H1 (cell line): ENCODE data around the gene HOMER1. TPM values are rescaled to one million over a fixed set of nuclear protein-coding genes. Genes with fewer than 3 reads are reported as not detected.

Experiments used
- CTCF ChIA-PET: fragments of 300-600 bp; sonication (Branson Sonifier 250); formaldehyde crosslinking; loops from one replicate; lab custom pipeline; 2021; ENCODE audit not compliant: partially characterized antibody; lab: Charles Lee
- POLR2A ChIA-PET: fragments of 300-600 bp; sonication (Branson Sonifier 250); formaldehyde crosslinking; loops from one replicate; lab custom pipeline; 2021; ENCODE audit warnings: inconsistent platforms; ENCODE audit not compliant: partially characterized antibody; lab: Charles Lee
- DNase-seq, 2 experiments: peaks; one replicate each; pipeline versions ENCODE4 v3.0.0 to v3.0.0-alpha.2; 2010 to 2022; ENCODE audit warnings: low spot score in 2 of 2, low read depth in 1 of 2, mixed read lengths in 1 of 2
- FAIRE-seq: peaks from 2 replicates; lab custom pipeline; 2011; peaks lifted over from hg19 to GRCh38; lab: Jason Lieb, UNC
- H2AFZ ChIP-seq: 2 replicates; pipeline ENCODE4 v1.8.1; 2012; ENCODE audit warnings: low read length, inconsistent platforms
- H2AK5ac ChIP-seq: 2 replicates; pipeline ENCODE4 v1.6.1; 2013; ENCODE audit warnings: low read depth, low read length
- H2BK120ac ChIP-seq: replicated peaks from 2 replicates; pipeline ENCODE3; 2013; ENCODE audit warnings: low read depth, low read length, inconsistent platforms
- H2BK12ac ChIP-seq: 2 replicates; pipeline ENCODE4 v1.6.1; 2013; ENCODE audit warnings: low read depth, low read length
- H2BK15ac ChIP-seq: 2 replicates; pipeline ENCODE4 v1.6.1; 2013; ENCODE audit warnings: low read length
- H2BK20ac ChIP-seq: 2 replicates; pipeline ENCODE4 v1.6.1; 2013; ENCODE audit warnings: low read length
- H2BK5ac ChIP-seq: 2 replicates; pipeline ENCODE4 v1.6.1; 2013; ENCODE audit warnings: low read depth, low read length
- H3K14ac ChIP-seq: 2 replicates; pipeline ENCODE4 v1.6.1; 2013; ENCODE audit warnings: inconsistent platforms; ENCODE audit not compliant: insufficient read length
- H3K18ac ChIP-seq: 2 replicates; pipeline ENCODE4 v1.6.1; 2013; ENCODE audit warnings: low read length; ENCODE audit errors: extremely low read depth
- H3K23ac ChIP-seq: 2 replicates; pipeline ENCODE4 v1.6.1; 2013; ENCODE audit warnings: inconsistent platforms; ENCODE audit not compliant: insufficient read length
- H3K23me2 ChIP-seq: 2 replicates; pipeline ENCODE4 v1.6.1; 2013; ENCODE audit warnings: low read depth, low read length
- H3K27ac ChIP-seq: 2 replicates; pipeline ENCODE4 v1.6.1; 2011; ENCODE audit warnings: low read depth, low read length, inconsistent platforms
- H3K27me3 ChIP-seq, 4 experiments: replicated peaks in 1 of 4; 1 replicate in 1 of 4; 2 replicates in 3 of 4; pipeline versions ENCODE4 v1.6.1 to v1.8.1; 2011 to 2013; ENCODE audit warnings: low read length in 3 of 4, mild to moderate bottlenecking in 3 of 4, inconsistent platforms in 2 of 4, mixed read lengths in 2 of 4, moderate library complexity in 1 of 4; ENCODE audit not compliant: control insufficient read depth in 3 of 4, insufficient read depth in 3 of 4; ENCODE audit errors: extremely low read depth in 1 of 4
- H3K36me3 ChIP-seq, 4 experiments: 2 replicates each; pipeline versions ENCODE4 v1.6.1 to v1.8.1; 2011 to 2013; ENCODE audit warnings: mild to moderate bottlenecking in 4 of 4, low read length in 3 of 4, moderate library complexity in 2 of 4, control low read depth in 1 of 4, inconsistent platforms in 1 of 4; ENCODE audit not compliant: insufficient read depth in 4 of 4, control insufficient read depth in 2 of 4
- H3K4ac ChIP-seq: replicated peaks from 2 replicates; pipeline ENCODE3; 2013; ENCODE audit warnings: low read length, low read depth, mixed read lengths, inconsistent platforms; ENCODE audit not compliant: insufficient read length
- H3K4me1 ChIP-seq, 4 experiments: replicated peaks in 1 of 4; 1 replicate in 1 of 4; 2 replicates in 3 of 4; pipeline versions ENCODE4 v1.6.1 to v1.8.1; 2011 to 2013; ENCODE audit warnings: low read length in 3 of 4, inconsistent platforms in 2 of 4, mixed read lengths in 1 of 4; ENCODE audit not compliant: insufficient read depth in 4 of 4, control insufficient read depth in 3 of 4
- H3K4me2 ChIP-seq, 2 experiments: 2 replicates each; pipeline versions ENCODE4 v1.6.1 to v1.8.1; 2011 to 2013; ENCODE audit warnings: low read depth in 2 of 2, low read length in 2 of 2, control low read depth in 1 of 2, inconsistent platforms in 1 of 2, mild to moderate bottlenecking in 1 of 2; ENCODE audit not compliant: insufficient read depth in 1 of 2
- H3K4me3 ChIP-seq, 4 experiments: fragments of 200-600, 300-600 bp in 1 of 4; sonication (generic), shearing (Covaris generic), sonication (Bioruptor Twin) in 1 of 4; 2 replicates each; pipeline versions ENCODE4 v1.5.1 to v1.8.1; 2011 to 2016; ENCODE audit warnings: low read length in 4 of 4, low read depth in 3 of 4, control low read depth in 2 of 4, inconsistent platforms in 2 of 4, mild to moderate bottlenecking in 2 of 4, mixed read lengths in 1 of 4, moderate library complexity in 1 of 4; ENCODE audit not compliant: insufficient read depth in 2 of 4; ENCODE audit errors: extremely low read depth in 1 of 4
- H3K56ac ChIP-seq: replicated peaks from 2 replicates; pipeline ENCODE3; 2013; ENCODE audit warnings: low read depth, mild to moderate bottlenecking, mixed read lengths, low read length, inconsistent platforms; ENCODE audit not compliant: insufficient read length
- H3K79me1 ChIP-seq: 2 replicates; pipeline ENCODE4 v1.6.1; 2013; ENCODE audit warnings: low read depth, low read length, control low read depth
- H3K79me2 ChIP-seq, 2 experiments: 2 replicates each; pipeline versions ENCODE4 v1.6.1 to v1.8.1; 2012 to 2013; ENCODE audit warnings: low read length in 2 of 2, mild to moderate bottlenecking in 2 of 2, inconsistent platforms in 1 of 2; ENCODE audit not compliant: insufficient read depth in 2 of 2, control insufficient read depth in 1 of 2
- H3K9ac ChIP-seq, 4 experiments: replicated peaks in 1 of 4; 1 replicate in 1 of 4; 2 replicates in 3 of 4; pipeline versions ENCODE4 v1.6.1 to v1.8.1; 2011 to 2013; ENCODE audit warnings: low read depth in 3 of 4, low read length in 3 of 4, control low read depth in 2 of 4, mild to moderate bottlenecking in 2 of 4, moderate library complexity in 2 of 4, inconsistent platforms in 1 of 4; ENCODE audit errors: extremely low read depth in 1 of 4
- H3K9me3 ChIP-seq, 2 experiments: 2 replicates each; pipeline versions ENCODE4 v1.6.1 to v1.8.1; 2012 to 2013; ENCODE audit warnings: mild to moderate bottlenecking in 2 of 2, moderate library complexity in 2 of 2, control low read depth in 1 of 2, inconsistent platforms in 1 of 2, low read depth in 1 of 2, low read length in 1 of 2, mixed read lengths in 1 of 2; ENCODE audit not compliant: insufficient read depth in 2 of 2
- H4K20me1 ChIP-seq, 2 experiments: replicated peaks in 1 of 2; 2 replicates each; pipeline versions ENCODE3 to v1.8.1; 2011 to 2013; ENCODE audit warnings: inconsistent platforms in 2 of 2, low read length in 2 of 2, mild to moderate bottlenecking in 1 of 2; ENCODE audit not compliant: insufficient read depth in 2 of 2, control insufficient read depth in 1 of 2
- H4K5ac ChIP-seq: 2 replicates; pipeline ENCODE4 v1.6.1; 2013; ENCODE audit warnings: low read length, low read depth, mixed read lengths, inconsistent platforms; ENCODE audit not compliant: insufficient read length
- H4K8ac ChIP-seq: 2 replicates; pipeline ENCODE4 v1.8.0; 2013; ENCODE audit warnings: mild to moderate bottlenecking, moderate library complexity, low read length, inconsistent platforms; ENCODE audit not compliant: insufficient read depth; ENCODE audit errors: extremely low read depth
- H4K91ac ChIP-seq: replicated peaks from 2 replicates; pipeline ENCODE3; 2013; ENCODE audit warnings: low read length, mixed read lengths, inconsistent platforms; ENCODE audit not compliant: insufficient read length
- ATF3 ChIP-seq: IDR thresholded peaks from 2 replicates; pipeline ENCODE4 v1.6.1; 2011; ENCODE audit warnings: low read depth, mild to moderate bottlenecking, low read length; ENCODE audit not compliant: insufficient read depth
- CHD1 ChIP-seq: IDR thresholded peaks from 2 replicates; pipeline ENCODE4 v1.6.1; 2012; ENCODE audit warnings: low read depth, low read length, improper control_type of control experiment
- KDM1A ChIP-seq: fragments of 200-600, 300-600 bp; sonication (generic); IDR thresholded peaks from 2 replicates; pipeline ENCODE4 v1.7.1; 2016; ENCODE audit warnings: mild to moderate bottlenecking, low read length, borderline replicate concordance
- NANOG ChIP-seq: IDR thresholded peaks from 2 replicates; pipeline ENCODE4 v1.6.1; 2011; ENCODE audit warnings: low read length, low read depth, mild to moderate bottlenecking, inconsistent platforms; ENCODE audit not compliant: insufficient read depth, poor library complexity, severe bottlenecking
- POLR2A ChIP-seq, 2 experiments: IDR thresholded peaks; 1 replicate in 1 of 2; 2 replicates in 1 of 2; pipeline ENCODE4 v1.6.1; 2011; ENCODE audit warnings: low read depth in 2 of 2, low read length in 2 of 2, mild to moderate bottlenecking in 2 of 2; ENCODE audit errors: control extremely low read depth in 1 of 2
- SIX5 ChIP-seq: IDR thresholded peaks from 2 replicates; pipeline ENCODE4 v1.6.1; 2011; ENCODE audit warnings: mild to moderate bottlenecking, low read depth, low read length
- WGBS, 2 experiments: shearing (Covaris generic) in 1 of 2; methylation state at CpG; one replicate each; pipeline versions ENCODE4 v1.1.6 to v1.1.7; 2013 to 2015; ENCODE audit warnings: low lambda C conversion rate in 2 of 2, mixed read lengths in 2 of 2, inconsistent platforms in 1 of 2, low coverage in 1 of 2, missing lambda C conversion rate in 1 of 2; ENCODE audit not compliant: insufficient replicate concordance in 2 of 2, insufficient coverage in 1 of 2, insufficient read length in 1 of 2; ENCODE audit errors: extremely low coverage in 1 of 2, missing lambda C conversion rate in 1 of 2; 5-methylcytosine and 5-hydroxymethylcytosine counted together
- polyA plus RNA-seq, 7 experiments: library from polyadenylated mRNA; depleted of rRNA in 3 of 7; stranded (reverse) in 5 of 7; unstranded in 2 of 7; fragments of >200 nt in 5 of 7; fragments of 200-250 nt in 2 of 7; gene quantifications; 1 replicate in 5 of 7; 2 replicates in 1 of 7; 4 replicates in 1 of 7; pipeline versions ENCODE4 v1.2.1 to v1.2.3, GENCODE V29; 2011 to 2013; ENCODE audit warnings: missing spikeins in 2 of 7, mixed read lengths in 2 of 7
- total RNA-seq: library from RNA; stranded (reverse); fragmentation: NEBNext Ultra II Directional; extraction: Animal tissue kit (Norgen Biotek cat#: 25700); gene quantifications from 2 replicates; pipeline ENCODE4 v1.2.1, GENCODE V29; 2021

HOMER1 gene
- total and polyA plus RNA-seq, 2 of the 8 experiments (the other 6 are each of a cell fraction or from before 2014, with no cell fraction given) = 6.4 to 57.9 TPM

GRCh38 chr5:79349881-79350280, 164.1 kb downstream of the HOMER1 start:
- no peak overlapping the region for H2BK20ac ChIP-seq
- H2AFZ ChIP-seq = no peak overlapping the region
- no peaks in the 10 kb centered on the region for H3K23me2 ChIP-seq
- H3K56ac ChIP-seq = no peak overlapping the region
- no peaks in the 10 kb centered on the region for H3K79me1 ChIP-seq
- H3K18ac ChIP-seq = no peak overlapping the region
- no peaks in the 10 kb centered on the region for H4K20me1 ChIP-seq
- no peak overlapping the region for H3K23ac ChIP-seq
- H3K27me3 ChIP-seq = no peaks in the 10 kb centered on the region
- H3K4me1 ChIP-seq = no peaks in the 10 kb centered on the region
- no peak overlapping the region for H2AK5ac ChIP-seq
- no peak overlapping the region for H2BK120ac ChIP-seq
- WGBS, 2 experiments = 86% methylated on average over 2 of the region's 2 CpGs; no CpG with 5 or more reads in 1 of the 2 experiments
- no peak overlapping the region for H3K4me2 ChIP-seq
- TF ChIP-seq SIX5 = no peak
- TF ChIP-seq KDM1A = no peak
- TF ChIP-seq NANOG = no peak
- TF ChIP-seq CHD1 = no peak
- no peak for TF ChIP-seq POLR2A (IDR thresholded peaks at IDR 0.05; ENCODE audit: control extremely low read depth in 1 of 2, low read depth in 2 of 2, low read length in 2 of 2)
- no peak for TF ChIP-seq ATF3
- H4K91ac ChIP-seq = no peak overlapping the region
- no peak overlapping the region for H3K27ac ChIP-seq
- no peak overlapping the region for H2BK15ac ChIP-seq
- peaks cover 4% of the 10 kb centered on the region in 2 experiments; a peak in 3 of 4 replicates for H3K9me3 ChIP-seq
- FAIRE-seq = no peak
- H3K4ac ChIP-seq = no peak overlapping the region
- no peak for DNase-seq
- H3K36me3 ChIP-seq = no peaks in the 10 kb centered on the region
- H3K4me3 ChIP-seq = no peak overlapping the region
- CTCF ChIA-PET = no interaction called here
- H4K5ac ChIP-seq = no peak overlapping the region
- no peaks in the 10 kb centered on the region for H3K79me2 ChIP-seq
- POLR2A ChIA-PET = no interaction called here
- no peak overlapping the region for H3K14ac ChIP-seq
- H4K8ac ChIP-seq = no peak overlapping the region
- H2BK12ac ChIP-seq = no peak overlapping the region
- H2BK5ac ChIP-seq = no peak overlapping the region
- no peak overlapping the region for H3K9ac ChIP-seq
